AG04450 (cell line): ENCODE data around the gene LRRC8D. TPM values are rescaled to one million over a fixed set of nuclear protein-coding genes. Genes with fewer than 3 reads are reported as not detected.

Experiments used
- CTCF ChIA-PET: fragments of 300-600, 350-600 bp; formaldehyde crosslinking; extraction: SDS; loops from one replicate; lab custom pipeline; 2022; ENCODE audit warnings: antibody characterized with exemption, inconsistent platforms; lab: Charles Lee
- POLR2A ChIA-PET: fragments of 350-600 bp; formaldehyde crosslinking; extraction: SDS; loops from one replicate; lab custom pipeline; 2021; ENCODE audit warnings: antibody characterized with exemption, inconsistent platforms; lab: Yijun Ruan, JAX
- DNase-seq: peaks from one replicate; pipeline ENCODE4 v3.0.0-alpha.2; 2011; ENCODE audit warnings: low read depth, low spot score
- H3K27ac ChIP-seq: one replicate; pipeline ENCODE4 v1.5.1; 2012; ENCODE audit warnings: low read depth, low read length, control low read depth
- H3K27me3 ChIP-seq: one replicate; pipeline ENCODE4 v1.6.0; 2012; ENCODE audit warnings: low read length; ENCODE audit not compliant: control insufficient read depth, insufficient read depth
- H3K4me3 ChIP-seq: 2 replicates; pipeline ENCODE4 v1.5.1; 2011; ENCODE audit warnings: mild to moderate bottlenecking, low read depth, low read length, control low read depth
- H3K9me3 ChIP-seq: 2 replicates; pipeline ENCODE4 v1.5.1; 2012; ENCODE audit warnings: low read length; ENCODE audit not compliant: control insufficient read depth, insufficient read depth
- polyA plus RNA-seq: library from polyadenylated mRNA; depleted of rRNA; stranded (reverse); fragments of >200 nt; gene quantifications from 2 replicates; pipeline ENCODE4 v1.2.3, GENCODE V29; 2011
- TF ChIP-seq, protein P1 (sequence below): IDR thresholded peaks from 2 replicates; pipeline ENCODE4 v1.5.1; 2011; ENCODE audit warnings: low read depth, low read length, control low read depth, inconsistent platforms

The LRRC8D gene
- polyA plus RNA-seq, 1 experiment, result 48.7 TPM

GRCh38 chr1:89941110-89941766, 120.4 kb downstream of the LRRC8D start:
- H3K27me3 ChIP-seq, result no peaks in the 10 kb centered on the region
- H3K27ac ChIP-seq, result no peak overlapping the region
- ChIA-PET CTCF (no interaction called here), POLR2A (no interaction called here)
- no peaks in the 10 kb centered on the region for H3K9me3 ChIP-seq
- TF ChIP-seq, protein P1, sequence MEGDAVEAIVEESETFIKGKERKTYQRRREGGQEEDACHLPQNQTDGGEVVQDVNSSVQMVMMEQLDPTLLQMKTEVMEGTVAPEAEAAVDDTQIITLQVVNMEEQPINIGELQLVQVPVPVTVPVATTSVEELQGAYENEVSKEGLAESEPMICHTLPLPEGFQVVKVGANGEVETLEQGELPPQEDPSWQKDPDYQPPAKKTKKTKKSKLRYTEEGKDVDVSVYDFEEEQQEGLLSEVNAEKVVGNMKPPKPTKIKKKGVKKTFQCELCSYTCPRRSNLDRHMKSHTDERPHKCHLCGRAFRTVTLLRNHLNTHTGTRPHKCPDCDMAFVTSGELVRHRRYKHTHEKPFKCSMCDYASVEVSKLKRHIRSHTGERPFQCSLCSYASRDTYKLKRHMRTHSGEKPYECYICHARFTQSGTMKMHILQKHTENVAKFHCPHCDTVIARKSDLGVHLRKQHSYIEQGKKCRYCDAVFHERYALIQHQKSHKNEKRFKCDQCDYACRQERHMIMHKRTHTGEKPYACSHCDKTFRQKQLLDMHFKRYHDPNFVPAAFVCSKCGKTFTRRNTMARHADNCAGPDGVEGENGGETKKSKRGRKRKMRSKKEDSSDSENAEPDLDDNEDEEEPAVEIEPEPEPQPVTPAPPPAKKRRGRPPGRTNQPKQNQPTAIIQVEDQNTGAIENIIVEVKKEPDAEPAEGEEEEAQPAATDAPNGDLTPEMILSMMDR, result no peak
- DNase-seq, result no peak
- H3K4me3 ChIP-seq, result no peak overlapping the region

DNA sequence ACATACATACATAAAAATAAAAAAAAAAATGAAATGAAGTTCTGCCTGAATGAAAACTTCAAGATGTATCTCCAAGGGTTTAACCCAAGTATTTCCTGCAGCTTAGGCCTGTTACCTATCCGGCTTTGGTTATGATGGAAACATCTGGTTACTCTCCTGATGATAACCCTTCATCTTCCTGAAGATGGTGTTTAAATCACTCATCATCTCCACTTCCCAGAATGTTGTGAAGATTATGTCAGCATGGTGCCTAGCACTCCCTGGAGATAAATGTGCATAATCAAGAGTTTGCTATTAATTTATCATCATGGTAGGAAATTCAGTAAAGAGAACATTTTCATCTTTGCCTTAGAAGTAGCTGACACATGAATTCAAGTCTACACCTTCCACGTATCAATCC, 121.2 kb downstream of the LRRC8D start:
- CTCF ChIA-PET, result no interaction called here
- no peak for DNase-seq

DNA sequence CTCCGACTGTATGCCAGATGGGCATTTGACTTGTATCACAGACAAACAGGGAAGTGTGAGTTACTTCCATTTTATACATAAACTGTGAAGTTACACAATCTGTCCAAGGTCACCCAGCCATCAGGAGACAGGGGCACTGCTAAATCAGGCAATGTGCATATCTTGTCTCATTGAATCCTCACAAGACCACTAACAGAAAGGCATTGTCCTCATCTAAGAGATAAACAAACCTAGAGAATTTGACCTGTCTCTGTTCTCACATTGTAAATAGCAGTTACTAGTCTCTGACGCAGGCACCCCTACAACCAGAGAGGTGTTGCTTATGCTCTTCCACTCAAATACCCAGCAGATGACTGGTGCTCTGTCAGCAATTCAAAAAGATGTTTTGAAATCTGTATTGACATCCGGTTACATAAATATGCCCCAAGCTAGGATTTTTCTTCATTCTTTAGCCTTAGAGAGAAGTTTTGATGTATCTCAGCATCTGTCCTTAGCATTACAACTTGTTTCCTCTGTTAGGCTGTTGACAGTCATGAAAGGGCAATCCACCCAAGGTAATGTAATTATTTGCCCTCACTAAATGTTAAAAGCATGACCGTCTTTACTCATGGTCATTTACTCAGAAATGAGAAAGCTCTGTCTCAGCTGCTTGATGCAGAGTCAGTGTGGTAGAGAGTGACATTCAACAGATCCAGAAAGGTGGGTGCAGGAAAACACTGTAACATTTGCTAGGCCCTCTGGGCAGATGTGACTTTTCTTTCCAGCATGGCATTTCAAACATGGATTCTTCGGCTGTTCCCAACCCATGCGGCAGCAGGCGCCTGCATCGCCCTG, 122.2 kb downstream of the LRRC8D start:
- Histone ChIP-seq H3K4me3 (no peak overlapping the region), H3K27me3 (no peaks in the 10 kb centered on the region), H3K27ac (peak overlapping the region; percentile 42), H3K9me3 (no peaks in the 10 kb centered on the region)
- TF ChIP-seq, protein P1, result no peak
- POLR2A ChIA-PET, result interaction anchor here (1.2 kb wide), 1 partner anchor 32 kb away, joined by 4 read pairs; no protein-coding TSS in a partner anchor
- DNase-seq, result no peak
- CTCF ChIA-PET, result interaction anchor here (1.1 to 1.3 kb wide), 3 partner anchors 32 to 85 kb away, joined by 3 to 5 read pairs (median 5); no protein-coding TSS in a partner anchor

More for the DNA sequence above, 121.2 kb downstream of the LRRC8D start:
- POLR2A ChIA-PET, result no interaction called here
- Histone ChIP-seq H3K27me3 (no peaks in the 10 kb centered on the region), H3K27ac (no peak overlapping the region), H3K9me3 (no peaks in the 10 kb centered on the region), H3K4me3 (no peak overlapping the region)
- TF ChIP-seq, protein P1, result no peak

DNA sequence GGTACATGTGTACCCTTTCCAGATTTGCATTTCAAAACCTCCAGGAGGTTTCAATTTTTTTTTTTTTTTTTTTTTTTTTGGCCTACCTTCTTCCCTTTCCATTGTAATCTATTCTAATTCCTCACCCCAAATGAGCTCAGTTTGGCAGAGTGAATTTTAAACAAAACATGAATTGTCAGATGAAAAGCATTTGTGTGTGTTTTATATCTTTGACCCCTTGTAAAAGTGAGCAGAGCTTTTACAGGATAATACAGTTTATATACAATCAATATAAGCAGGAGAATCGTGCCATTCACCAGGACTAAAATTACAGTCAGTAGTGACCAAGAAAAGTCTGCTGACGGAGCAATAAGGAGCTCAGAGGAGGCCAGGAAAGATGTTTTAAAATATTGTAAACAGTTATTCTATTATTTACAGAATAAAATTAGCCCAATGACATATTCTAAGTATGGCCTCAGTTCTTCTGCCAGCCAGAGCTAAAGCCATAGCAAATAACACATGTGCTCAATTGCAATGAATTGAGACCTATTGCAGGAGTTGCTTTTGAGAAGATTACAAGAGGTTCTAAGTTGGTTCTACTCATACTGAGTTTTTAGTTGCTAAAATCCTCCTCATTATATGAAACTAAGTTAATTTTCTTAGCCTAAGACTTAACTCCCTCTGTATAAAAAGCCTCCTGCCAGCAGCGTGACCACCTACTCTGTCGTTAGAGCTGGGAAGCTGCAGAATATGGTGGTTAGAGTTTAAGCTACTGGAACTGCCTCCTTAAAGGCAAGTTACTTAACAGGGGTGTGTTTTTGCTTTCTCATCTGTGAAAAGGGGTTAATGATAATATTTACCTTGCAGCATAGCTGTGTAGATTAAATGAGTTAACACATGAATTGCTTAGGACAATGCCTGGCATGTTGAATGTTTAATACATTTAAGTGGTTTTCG, 123.3 kb downstream of the LRRC8D start:
- ChIA-PET CTCF (interaction anchor here (0.5 to 1.3 kb wide), 8 partner anchors 33 to 141 kb away, joined by 3 to 6 read pairs (median 4); no protein-coding TSS in a partner anchor), POLR2A (interaction anchor here (0.6 to 1.2 kb wide), 3 partner anchors 9 to 64 kb away, joined by 4 to 6 read pairs (median 5); no protein-coding TSS in a partner anchor)

More for the DNA sequence above, 123.3 kb downstream of the LRRC8D start:
- H3K27ac ChIP-seq, result no peak overlapping the region
- H3K27me3 ChIP-seq, result no peaks in the 10 kb centered on the region
- TF ChIP-seq, protein P1, result no peak
- H3K9me3 ChIP-seq, result no peaks in the 10 kb centered on the region
- DNase-seq, result no peak
- H3K4me3 ChIP-seq, result no peak overlapping the region
